ENCODE results near the gene SELENOO. TPM values are rescaled to one million over a fixed set of nuclear protein-coding genes. Genes with fewer than 3 reads are reported as not detected.

The SELENOO gene
- total and polyA plus RNA-seq, 2 donors (not counting 1 experiment from before 2014, with no cell fraction given): 62.1 to 74.6 TPM

DNA sequence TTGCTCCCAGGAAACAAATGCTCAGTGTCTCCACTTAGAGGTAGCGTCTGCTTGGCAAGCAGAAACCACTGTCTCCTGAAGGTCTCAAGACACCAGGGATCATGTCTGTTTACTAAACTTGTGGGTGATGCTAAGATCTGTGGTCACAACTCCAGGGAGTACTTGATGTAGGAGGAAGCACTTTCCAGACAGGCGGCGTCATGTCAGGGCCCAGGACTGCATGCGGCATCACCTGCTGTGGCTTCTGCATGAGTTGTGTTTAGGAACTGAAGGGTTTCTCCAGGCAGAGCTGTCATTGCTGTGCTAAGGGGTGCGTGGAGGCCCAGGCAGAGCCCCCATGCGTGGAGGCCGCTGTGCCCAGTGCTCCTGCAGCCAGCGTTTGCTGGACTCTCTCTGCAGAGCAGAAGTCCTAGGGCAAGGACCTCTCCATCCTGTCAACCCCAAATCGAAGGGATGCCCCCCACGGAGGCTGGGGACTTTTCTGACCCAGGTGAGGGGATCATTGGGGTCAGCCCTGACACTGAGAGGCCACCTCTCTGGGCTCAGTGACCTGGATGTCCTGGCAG is 38.3 kb upstream of the SELENOO start:
- intact Hi-C loops (cut with micrococcal nuclease): no loop called here
- Histone ChIP-seq H2AFZ (ENCODE audit: insufficient read depth, low read depth, low read length, poor library complexity, severe bottlenecking) (no peak overlapping the region), H3K79me2 (ENCODE audit: control insufficient read depth, insufficient read depth, low read length) (no peaks in the 10 kb centered on the region), H3K4me2 (replicated peaks; ENCODE audit: low read depth, low read length, poor library complexity, severe bottlenecking) (no peak overlapping the region), H4K20me1 (ENCODE audit: control insufficient read depth, insufficient read depth, low read length, poor library complexity, severe bottlenecking) (no peaks in the 10 kb centered on the region), H3K4me1 (ENCODE audit: control insufficient read depth in 2 of 2, insufficient read depth in 2 of 2, low read length in 2 of 2) (no peaks in the 10 kb centered on the region), H3K9ac (ENCODE audit: low read length) (no peak overlapping the region), H3K4me3 (ENCODE audit: control extremely low read depth in 1 of 5, extremely low read depth in 1 of 5, insufficient read depth in 1 of 5, low read depth in 2 of 5, low read length in 4 of 5) (no peak overlapping the region), H3K36me3 (replicated peaks in 1 of 2; ENCODE audit: control extremely low read depth in 1 of 2, control insufficient read depth in 1 of 2, extremely low read depth in 1 of 2, insufficient read depth in 2 of 2, low read length in 1 of 2) (no peaks in the 10 kb centered on the region), H3K27ac (ENCODE audit: low read length in 2 of 2) (no peak overlapping the region), H3K9me3 (ENCODE audit: control extremely low read depth in 1 of 3, control insufficient read depth in 2 of 3, insufficient read depth in 1 of 3, low read length in 2 of 3) (peaks cover 0 to 5% (median 0%) of the 10 kb centered on the region in 3 donors), H3K27me3 (replicated peaks in 1 of 4; ENCODE audit: control extremely low read depth in 1 of 4, control insufficient read depth in 3 of 4, insufficient read depth in 4 of 4, low read length in 3 of 4) (peaks cover 0 to 4% (median 2%) of the 10 kb centered on the region in 4 experiments)
- ATAC-seq (ENCODE audit: low read depth) (no peak), DNase-seq (no peak)
- no peak overlapping the region for H3K27ac Mint-ChIP-seq
- CTCF ChIA-PET: no interaction called here
- TF ChIP-seq, protein P1, sequence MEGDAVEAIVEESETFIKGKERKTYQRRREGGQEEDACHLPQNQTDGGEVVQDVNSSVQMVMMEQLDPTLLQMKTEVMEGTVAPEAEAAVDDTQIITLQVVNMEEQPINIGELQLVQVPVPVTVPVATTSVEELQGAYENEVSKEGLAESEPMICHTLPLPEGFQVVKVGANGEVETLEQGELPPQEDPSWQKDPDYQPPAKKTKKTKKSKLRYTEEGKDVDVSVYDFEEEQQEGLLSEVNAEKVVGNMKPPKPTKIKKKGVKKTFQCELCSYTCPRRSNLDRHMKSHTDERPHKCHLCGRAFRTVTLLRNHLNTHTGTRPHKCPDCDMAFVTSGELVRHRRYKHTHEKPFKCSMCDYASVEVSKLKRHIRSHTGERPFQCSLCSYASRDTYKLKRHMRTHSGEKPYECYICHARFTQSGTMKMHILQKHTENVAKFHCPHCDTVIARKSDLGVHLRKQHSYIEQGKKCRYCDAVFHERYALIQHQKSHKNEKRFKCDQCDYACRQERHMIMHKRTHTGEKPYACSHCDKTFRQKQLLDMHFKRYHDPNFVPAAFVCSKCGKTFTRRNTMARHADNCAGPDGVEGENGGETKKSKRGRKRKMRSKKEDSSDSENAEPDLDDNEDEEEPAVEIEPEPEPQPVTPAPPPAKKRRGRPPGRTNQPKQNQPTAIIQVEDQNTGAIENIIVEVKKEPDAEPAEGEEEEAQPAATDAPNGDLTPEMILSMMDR (IDR thresholded peaks at IDR 0.05): no peak
- TF ChIP-seq EZH2 (IDR thresholded peaks at IDR 0.05; ENCODE audit: borderline replicate concordance, insufficient read depth, low read depth, low read length, poor library complexity, severe bottlenecking): no peak
- H3K9me3 Mint-ChIP-seq (ENCODE audit: insufficient read depth): no peaks in the 10 kb centered on the region
- 94% methylated on average over 9 of the region's 10 CpGs for WGBS (ENCODE audit: insufficient coverage)
- peaks cover 33% of the 10 kb centered on the region for H3K27me3 Mint-ChIP-seq
- no peak overlapping the region for H3K4me3 Mint-ChIP-seq
- H3K4me1 Mint-ChIP-seq: no peaks in the 10 kb centered on the region
- POLR2A ChIA-PET: no interaction called here

DNA sequence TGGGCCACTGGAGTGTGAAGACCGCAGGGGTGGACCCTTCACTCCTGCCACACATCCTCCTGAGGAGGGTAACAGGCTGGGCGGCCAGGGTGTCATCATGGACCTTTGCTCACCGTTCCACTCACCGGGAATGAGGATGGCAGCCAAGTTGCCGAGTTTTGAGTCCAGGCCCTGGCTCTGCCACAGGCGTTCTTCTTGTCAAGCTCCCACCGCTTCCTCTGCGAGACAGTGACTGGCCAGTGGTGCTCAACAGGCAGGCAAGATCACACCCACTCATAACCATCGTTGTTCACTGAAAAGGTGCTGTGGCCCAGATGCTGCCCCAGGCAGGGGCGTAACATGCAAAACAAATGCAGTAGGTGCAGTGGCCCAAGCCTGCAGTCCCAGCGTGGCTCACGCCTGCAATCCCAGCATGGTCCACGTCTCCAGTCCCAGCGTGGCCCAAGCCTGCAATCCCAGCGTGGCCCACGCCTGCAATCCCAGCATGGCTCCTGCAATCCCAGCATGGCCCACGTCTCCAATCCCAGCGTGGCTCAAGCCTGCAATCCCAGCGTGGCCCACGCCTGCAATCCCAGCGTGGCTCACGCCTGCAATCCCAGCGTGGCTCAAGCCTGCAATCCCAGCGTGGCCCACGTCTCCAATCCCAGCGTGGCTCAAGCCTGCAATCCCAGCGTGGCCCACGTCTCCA is 35.2 kb upstream of the SELENOO start:
- no peak for DNase-seq
- Mint-ChIP-seq H3K9me3 (ENCODE audit: insufficient read depth) (no peaks in the 10 kb centered on the region), H3K27me3 (peaks cover 44% of the 10 kb centered on the region), H3K4me1 (peaks cover 7% of the 10 kb centered on the region), H3K4me3 (no peak overlapping the region), H3K27ac (no peak overlapping the region)
- Histone ChIP-seq H4K20me1 (ENCODE audit: control insufficient read depth, insufficient read depth, low read length, poor library complexity, severe bottlenecking) (no peaks in the 10 kb centered on the region), H3K4me2 (replicated peaks; ENCODE audit: low read depth, low read length, poor library complexity, severe bottlenecking) (no peak overlapping the region), H3K9ac (ENCODE audit: low read length) (no peak overlapping the region), H3K27me3 (replicated peaks in 1 of 4; ENCODE audit: control extremely low read depth in 1 of 4, control insufficient read depth in 3 of 4, insufficient read depth in 4 of 4, low read length in 3 of 4) (peaks cover 0 to 17% (median 10%) of the 10 kb centered on the region in 4 experiments), H3K9me3 (ENCODE audit: control extremely low read depth in 1 of 3, control insufficient read depth in 2 of 3, insufficient read depth in 1 of 3, low read length in 2 of 3) (peaks cover 0 to 5% (median 0%) of the 10 kb centered on the region in 3 donors), H3K27ac (ENCODE audit: low read length in 2 of 2) (no peak overlapping the region), H2AFZ (ENCODE audit: insufficient read depth, low read depth, low read length, poor library complexity, severe bottlenecking) (no peak overlapping the region), H3K79me2 (ENCODE audit: control insufficient read depth, insufficient read depth, low read length) (no peaks in the 10 kb centered on the region), H3K36me3 (replicated peaks in 1 of 2; ENCODE audit: control extremely low read depth in 1 of 2, control insufficient read depth in 1 of 2, extremely low read depth in 1 of 2, insufficient read depth in 2 of 2, low read length in 1 of 2) (no peaks in the 10 kb centered on the region), H3K4me1 (ENCODE audit: control insufficient read depth in 2 of 2, insufficient read depth in 2 of 2, low read length in 2 of 2) (peaks cover 5% of the 10 kb centered on the region in 2 donors), H3K4me3 (ENCODE audit: control extremely low read depth in 1 of 5, extremely low read depth in 1 of 5, insufficient read depth in 1 of 5, low read depth in 2 of 5, low read length in 4 of 5) (no peak overlapping the region)
- intact Hi-C loops (cut with micrococcal nuclease): no loop called here
- no peak for ATAC-seq (ENCODE audit: low read depth)
- POLR2A ChIA-PET: no interaction called here
- TF ChIP-seq, protein P1 (IDR thresholded peaks at IDR 0.05): no peak
- CTCF ChIA-PET: interaction anchor here (1.7 kb wide), 1 partner anchor 25 kb away, joined by 4 read pairs; no protein-coding TSS in a partner anchor
- WGBS (ENCODE audit: insufficient coverage): 95% methylated on average over 28 of the region's 28 CpGs
